SU-DHL-6 (cell line): ENCODE results near the gene TEC.

Experiments
- H2AFZ ChIP-seq: fragments of 200-600 bp; sonication (generic); 2 replicates; pipeline ENCODE4 v1.6.1; 2014; ENCODE audit warnings: low read depth, mild to moderate bottlenecking, moderate library complexity, mixed read lengths, antibody characterized with exemption, low read length; ENCODE audit not compliant: severe bottlenecking
- H3F3A ChIP-seq: fragments of 200-600 bp; shearing (Covaris generic); 2 replicates; pipeline ENCODE4 v1.6.0; 2016; ENCODE audit warnings: antibody characterized with exemption, mild to moderate bottlenecking; ENCODE audit not compliant: insufficient read depth
- H3K27ac ChIP-seq: fragments of 200-600 bp; sonication (generic); 2 replicates; pipeline ENCODE4 v1.5.1; 2016; ENCODE audit warnings: low read depth, mild to moderate bottlenecking, low read length, moderate library complexity, mixed read lengths
- H3K27me3 ChIP-seq: fragments of 200-600 bp; sonication (generic), shearing (Covaris generic); 2 replicates; pipeline ENCODE4 v1.6.0; 2014; ENCODE audit warnings: mild to moderate bottlenecking, low read length
- H3K36me3 ChIP-seq: fragments of 200-600 bp; sonication (generic); 2 replicates; pipeline ENCODE4 v1.6.1; 2014; ENCODE audit warnings: mild to moderate bottlenecking, low read length, mixed read lengths
- H3K4me2 ChIP-seq: fragments of 300-600, 200-600 bp; shearing (Covaris generic), sonication (generic); 2 replicates; pipeline ENCODE4 v1.6.0; 2014; ENCODE audit warnings: low read length, low read depth, mild to moderate bottlenecking; ENCODE audit not compliant: poor library complexity, severe bottlenecking
- H3K4me3 ChIP-seq: fragments of 200-600 bp; sonication (generic); 2 replicates; pipeline ENCODE4 v1.5.1; 2014; ENCODE audit warnings: antibody characterized with exemption, low read length, mild to moderate bottlenecking, mixed read lengths; ENCODE audit not compliant: insufficient read depth, poor library complexity, severe bottlenecking
- H3K79me2 ChIP-seq: fragments of 200-600 bp; sonication (generic); 2 replicates; pipeline ENCODE4 v1.6.1; 2014; ENCODE audit warnings: mild to moderate bottlenecking, low read length, moderate library complexity; ENCODE audit not compliant: insufficient read depth
- H3K9ac ChIP-seq: fragments of 200-600 bp; sonication (generic); 2 replicates; pipeline ENCODE4 v1.7.0; 2014; ENCODE audit warnings: mild to moderate bottlenecking, low read length
- H3K9me2 ChIP-seq: fragments of 200-600 bp; sonication (generic); replicated peaks from 2 replicates; pipeline ENCODE4 v1.6.1; 2014; ENCODE audit warnings: low read length; ENCODE audit not compliant: insufficient read depth
- H3K9me3 ChIP-seq: fragments of 200-600 bp; sonication (generic); 2 replicates; pipeline ENCODE4 v1.6.1; 2014; ENCODE audit warnings: low read length, mixed read lengths; ENCODE audit not compliant: insufficient read depth
- H4K20me1 ChIP-seq: fragments of 200-600 bp; sonication (generic); 2 replicates; pipeline ENCODE4 v1.6.1; 2014; ENCODE audit warnings: low read depth, mild to moderate bottlenecking, antibody characterized with exemption, low read length, moderate library complexity, mixed read lengths
- EZH2phosphoT487 ChIP-seq: fragments of 200-600 bp; sonication (generic), shearing (Covaris generic); conservative IDR thresholded peaks from 2 replicates; pipeline ENCODE4 v1.6.1; 2018; ENCODE audit warnings: mild to moderate bottlenecking, antibody characterized with exemption, low read length, moderate library complexity, mixed read lengths
- TF ChIP-seq, protein P1 (sequence below): fragments of 200-600 bp; sonication (generic); IDR thresholded peaks from one replicate; pipeline ENCODE4 v1.5.1; 2017; ENCODE audit warnings: antibody characterized with exemption, mild to moderate bottlenecking, low read length, moderate library complexity; ENCODE audit not compliant: insufficient read depth, poor library complexity, severe bottlenecking

TEC gene

DNA sequence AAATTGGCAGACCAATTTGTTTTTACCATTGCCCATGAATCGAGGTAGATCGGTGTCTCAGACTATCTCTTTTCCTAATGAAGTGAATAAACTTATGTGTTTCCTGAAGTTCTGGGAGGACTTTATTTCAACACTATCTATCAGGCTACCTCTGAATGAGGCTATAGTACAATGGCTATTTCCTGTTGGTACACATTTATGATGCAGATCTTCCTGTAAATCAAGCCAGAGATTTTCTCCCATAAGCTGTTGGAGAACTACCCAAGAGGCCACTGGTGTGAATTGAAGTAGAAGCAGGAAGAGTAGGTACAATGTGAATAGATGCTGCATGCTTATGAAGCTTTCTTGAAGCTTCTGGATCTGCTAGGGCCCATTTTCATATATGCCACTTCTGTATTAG is 151.6 kb downstream of the TEC start:
- H3K27me3 ChIP-seq, result no peaks in the 10 kb centered on the region
- H3K9me2 ChIP-seq, result no peaks in the 10 kb centered on the region
- no peak overlapping the region for H3K27ac ChIP-seq
- no peaks in the 10 kb centered on the region for H3K36me3 ChIP-seq
- no peaks in the 10 kb centered on the region for H3K9me3 ChIP-seq
- TF ChIP-seq, protein P1, sequence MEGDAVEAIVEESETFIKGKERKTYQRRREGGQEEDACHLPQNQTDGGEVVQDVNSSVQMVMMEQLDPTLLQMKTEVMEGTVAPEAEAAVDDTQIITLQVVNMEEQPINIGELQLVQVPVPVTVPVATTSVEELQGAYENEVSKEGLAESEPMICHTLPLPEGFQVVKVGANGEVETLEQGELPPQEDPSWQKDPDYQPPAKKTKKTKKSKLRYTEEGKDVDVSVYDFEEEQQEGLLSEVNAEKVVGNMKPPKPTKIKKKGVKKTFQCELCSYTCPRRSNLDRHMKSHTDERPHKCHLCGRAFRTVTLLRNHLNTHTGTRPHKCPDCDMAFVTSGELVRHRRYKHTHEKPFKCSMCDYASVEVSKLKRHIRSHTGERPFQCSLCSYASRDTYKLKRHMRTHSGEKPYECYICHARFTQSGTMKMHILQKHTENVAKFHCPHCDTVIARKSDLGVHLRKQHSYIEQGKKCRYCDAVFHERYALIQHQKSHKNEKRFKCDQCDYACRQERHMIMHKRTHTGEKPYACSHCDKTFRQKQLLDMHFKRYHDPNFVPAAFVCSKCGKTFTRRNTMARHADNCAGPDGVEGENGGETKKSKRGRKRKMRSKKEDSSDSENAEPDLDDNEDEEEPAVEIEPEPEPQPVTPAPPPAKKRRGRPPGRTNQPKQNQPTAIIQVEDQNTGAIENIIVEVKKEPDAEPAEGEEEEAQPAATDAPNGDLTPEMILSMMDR, result no peak
- TF ChIP-seq EZH2phosphoT487, result no peak
- no peaks in the 10 kb centered on the region for H3K79me2 ChIP-seq
- H4K20me1 ChIP-seq, result no peaks in the 10 kb centered on the region
- H3K9ac ChIP-seq, result no peak overlapping the region
- no peak overlapping the region for H3K4me2 ChIP-seq
- no peak overlapping the region for H3K4me3 ChIP-seq
- H3F3A ChIP-seq, result no peaks in the 10 kb centered on the region
- H2AFZ ChIP-seq, result no peak overlapping the region

DNA sequence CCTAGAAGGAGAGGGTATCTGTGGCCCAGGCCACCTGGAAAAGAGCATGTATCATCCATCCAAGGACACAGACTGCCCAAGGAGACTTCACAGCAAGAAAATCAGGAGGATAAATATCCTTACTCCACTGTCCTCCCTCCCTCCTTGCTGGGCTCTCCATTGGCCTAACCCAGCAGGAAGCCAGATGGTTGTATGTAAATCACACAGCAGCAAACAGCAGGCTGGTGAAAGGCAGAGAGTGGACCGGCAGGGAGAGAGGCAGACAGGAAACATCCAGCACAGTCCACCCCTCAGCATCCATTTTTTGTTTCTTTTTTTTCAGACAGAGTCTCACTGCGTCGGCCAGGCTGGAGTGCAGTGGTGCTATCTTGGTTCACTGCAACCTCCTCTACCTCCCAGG is 153.1 kb downstream of the TEC start:
- H3K27me3 ChIP-seq, result no peaks in the 10 kb centered on the region
- no peak overlapping the region for H3K4me3 ChIP-seq
- no peaks in the 10 kb centered on the region for H3K79me2 ChIP-seq
- no peak overlapping the region for H3K4me2 ChIP-seq
- no peak overlapping the region for H3K9ac ChIP-seq
- no peak overlapping the region for H3K27ac ChIP-seq
- H3K9me2 ChIP-seq, result no peaks in the 10 kb centered on the region
- 0 out of 2 replicates have a peak, but pooled peaks cover 4% of the 10 kb centered on the region for H3F3A ChIP-seq
- no peaks in the 10 kb centered on the region for H4K20me1 ChIP-seq
- H3K36me3 ChIP-seq, result no peaks in the 10 kb centered on the region
- TF ChIP-seq, protein P1, result no peak
- no peak for TF ChIP-seq EZH2phosphoT487
- no peaks in the 10 kb centered on the region for H3K9me3 ChIP-seq
- no peak overlapping the region for H2AFZ ChIP-seq

DNA sequence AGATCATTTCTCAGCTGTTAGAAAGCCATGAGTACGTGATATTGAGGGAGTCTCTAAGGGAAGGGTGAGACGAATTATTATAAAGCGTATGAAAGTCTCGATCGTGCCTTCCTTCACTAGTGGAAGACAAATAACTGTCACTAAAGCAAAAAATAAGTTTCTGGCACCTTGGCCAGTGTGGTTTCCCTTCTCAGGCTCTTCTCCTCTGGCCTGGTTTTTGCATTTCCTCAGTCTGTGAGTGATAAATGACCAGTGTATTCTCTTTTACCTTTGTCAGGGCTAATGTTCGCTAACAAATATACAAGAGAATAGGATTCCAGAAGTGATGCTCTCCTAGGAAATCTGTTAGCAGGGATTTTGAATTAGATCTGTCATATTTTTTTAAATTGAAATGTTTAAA is 155.2 kb downstream of the TEC start:
- Histone ChIP-seq H3K9me3 (no peaks in the 10 kb centered on the region), H3K9ac (no peak overlapping the region), H4K20me1 (no peaks in the 10 kb centered on the region), H3K79me2 (no peaks in the 10 kb centered on the region), H3F3A (0 out of 2 replicates have a peak, but pooled peaks cover 8% of the 10 kb centered on the region), H3K4me3 (no peak overlapping the region), H3K9me2 (no peaks in the 10 kb centered on the region), H3K36me3 (no peaks in the 10 kb centered on the region), H2AFZ (no peak overlapping the region), H3K4me2 (no peak overlapping the region), H3K27ac (no peak overlapping the region), H3K27me3 (no peaks in the 10 kb centered on the region)
- TF ChIP-seq, protein P1, result no peak
- no peak for TF ChIP-seq EZH2phosphoT487
